ENCODE data around the gene TOR1AIP1. TPM values are rescaled to one million over a fixed set of nuclear protein-coding genes. Genes with fewer than 3 reads are reported as not detected.

The TOR1AIP1 gene
- total RNA-seq, 6 donors from 2014 or later: 19.9 to 65.0 (median 59.7) TPM

GRCh38 chr1:179856296-179856695, 25.8 kb upstream of the TOR1AIP1 start:
- no peaks in the 10 kb centered on the region for H3K9me3 ChIP-seq
- H3K27me3 ChIP-seq: no peaks in the 10 kb centered on the region
- 88 to 94% methylated on average over 2 of the region's 2 CpGs for WGBS, 2 donors
- DNase-seq (no peak), ATAC-seq (ENCODE audit: low FRiP score in 2 of 2) (no peak)
- TF ChIP-seq EP300 (IDR thresholded peaks at IDR 0.05) (no peak), POLR2AphosphoS5 (IDR thresholded peaks at IDR 0.05) (no peak), POLR2A (IDR thresholded peaks at IDR 0.05) (no peak), CTCF (IDR thresholded peaks at IDR 0.05) (no peak)
- peaks cover 0 to 9% (median 3%) of the 10 kb centered on the region in 4 donors for H3K4me1 ChIP-seq
- peaks cover 0 to 61% (median 13%) of the 10 kb centered on the region in 4 donors for H3K36me3 ChIP-seq
- no peak overlapping the region for H3K4me3 ChIP-seq
- H3K27ac ChIP-seq: no peak overlapping the region

GRCh38 chr1:179857009-179857408, 25.1 kb upstream of the TOR1AIP1 start:
- Histone ChIP-seq H3K27me3 (no peaks in the 10 kb centered on the region), H3K9me3 (no peaks in the 10 kb centered on the region), H3K27ac (no peak overlapping the region), H3K36me3 (peaks cover 0 to 56% (median 10%) of the 10 kb centered on the region in 4 donors), H3K4me3 (no peak overlapping the region), H3K4me1 (peaks cover 0 to 9% (median 3%) of the 10 kb centered on the region in 4 donors)
- no peak for ATAC-seq (ENCODE audit: low FRiP score in 2 of 2)
- no peak for DNase-seq
- TF ChIP-seq EP300 (IDR thresholded peaks at IDR 0.05) (no peak), POLR2AphosphoS5 (IDR thresholded peaks at IDR 0.05) (no peak), POLR2A (IDR thresholded peaks at IDR 0.05) (no peak), CTCF (IDR thresholded peaks at IDR 0.05) (no peak)
- WGBS, 2 donors: 77 to 100% methylated on average over 4 of the region's 4 CpGs

- no peak for TF ChIP-seq POLR2A (IDR thresholded peaks at IDR 0.05)
- no peak for TF ChIP-seq POLR2AphosphoS5 (IDR thresholded peaks at IDR 0.05)
- no peak for TF ChIP-seq EP300 (IDR thresholded peaks at IDR 0.05)
- no peak for TF ChIP-seq CTCF (IDR thresholded peaks at IDR 0.05)
- DNase-seq: no peak
- 87 to 88% methylated on average over 3 of the region's 3 CpGs for WGBS, 2 donors
- H3K9me3 ChIP-seq: no peaks in the 10 kb centered on the region
- no peaks in the 10 kb centered on the region for H3K27me3 ChIP-seq
- peaks cover 0 to 9% (median 3%) of the 10 kb centered on the region in 4 donors for H3K4me1 ChIP-seq
- no peak for ATAC-seq (ENCODE audit: low FRiP score in 2 of 2)
- H3K36me3 ChIP-seq: peaks cover 11 to 58% (median 30%) of the 10 kb centered on the region in 4 donors
- H3K27ac ChIP-seq: no peak overlapping the region
- no peak overlapping the region for H3K4me3 ChIP-seq
These were observed 21.4 kb upstream of the TOR1AIP1 start for GRCh38 chr1:179860652-179861051.

- ATAC-seq (ENCODE audit: low FRiP score in 2 of 2) (no peak), DNase-seq (no peak)
- WGBS, 2 donors: 91 to 93% methylated on average over 6 of the region's 6 CpGs
- H3K36me3 ChIP-seq: peaks cover 24 to 71% (median 38%) of the 10 kb centered on the region in 4 donors
- no peak overlapping the region for H3K4me3 ChIP-seq
- peaks cover 0 to 8% (median 3%) of the 10 kb centered on the region in 4 donors for H3K4me1 ChIP-seq
- H3K27ac ChIP-seq: no peak overlapping the region
- no peaks in the 10 kb centered on the region for H3K27me3 ChIP-seq
- H3K9me3 ChIP-seq: no peaks in the 10 kb centered on the region
- TF ChIP-seq POLR2AphosphoS5 (IDR thresholded peaks at IDR 0.05) (no peak), POLR2A (IDR thresholded peaks at IDR 0.05) (no peak), CTCF (IDR thresholded peaks at IDR 0.05) (no peak), EP300 (IDR thresholded peaks at IDR 0.05) (no peak)
These were observed 16.7 kb upstream of the TOR1AIP1 start for GRCh38 chr1:179865377-179865776.

GRCh38 chr1:179866616-179867015, 15.5 kb upstream of the TOR1AIP1 start:
- no peaks in the 10 kb centered on the region for H3K9me3 ChIP-seq
- TF ChIP-seq CTCF (IDR thresholded peaks at IDR 0.05): no peak
- no peak for TF ChIP-seq POLR2AphosphoS5 (IDR thresholded peaks at IDR 0.05)
- no peak for TF ChIP-seq EP300 (IDR thresholded peaks at IDR 0.05)
- no peak for TF ChIP-seq POLR2A (IDR thresholded peaks at IDR 0.05)
- peaks cover 24 to 64% (median 36%) of the 10 kb centered on the region in 4 donors for H3K36me3 ChIP-seq
- ATAC-seq (ENCODE audit: low FRiP score in 2 of 2): no peak
- H3K4me3 ChIP-seq: no peak overlapping the region
- 95 to 97% methylated on average over 7 of the region's 7 CpGs for WGBS, 2 donors
- DNase-seq: no peak
- peaks cover 0 to 18% (median 9%) of the 10 kb centered on the region in 4 donors for H3K4me1 ChIP-seq
- H3K27ac ChIP-seq: no peak overlapping the region
- no peaks in the 10 kb centered on the region for H3K27me3 ChIP-seq
